Esophagus squamous epithelium (tissue), 4 donors: ENCODE measurements around the gene DYRK1A.

Experiments used
- POLR2A ChIP-seq, 4 donors: fragments of 450-650 bp; IDR thresholded peaks; one replicate each; pipeline ENCODE4 v1.6.1; 2017; ENCODE audit warnings: antibody characterized with exemption in 4 of 4, mild to moderate bottlenecking in 4 of 4, moderate library complexity in 3 of 4
- TF ChIP-seq, protein P1 (sequence below), 6 experiments: fragments of 450-650 bp in 4 of 6; fragments of 200-600 bp in 2 of 6; sonication (generic) in 2 of 6; IDR thresholded peaks; one replicate each; pipeline ENCODE4 v1.5.1; 2016 to 2019; ENCODE audit warnings: antibody characterized with exemption in 6 of 6, mild to moderate bottlenecking in 4 of 6, moderate library complexity in 4 of 6

DNA sequence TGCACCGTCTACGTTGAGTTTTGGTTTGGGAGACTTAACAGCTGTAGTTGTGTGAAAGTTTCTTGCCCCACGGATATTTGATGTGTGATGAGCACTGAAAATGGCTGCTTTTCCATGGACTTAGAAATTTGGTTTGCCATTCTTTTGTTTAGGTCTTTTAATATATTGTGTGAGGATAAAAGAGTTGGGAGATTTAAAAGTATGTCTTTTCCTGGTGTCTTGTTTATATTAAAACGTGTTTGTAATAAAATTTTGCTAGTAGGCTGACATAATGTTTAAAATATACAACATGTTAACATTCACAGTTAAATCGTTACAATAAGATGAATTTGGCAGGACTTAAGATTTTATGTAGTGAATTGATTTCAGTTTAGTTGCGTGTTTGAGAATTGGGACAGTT, 106.9 kb downstream of the DYRK1A start:
- TF ChIP-seq POLR2A (IDR thresholded peaks at IDR 0.05), result no peak
- TF ChIP-seq, protein P1, sequence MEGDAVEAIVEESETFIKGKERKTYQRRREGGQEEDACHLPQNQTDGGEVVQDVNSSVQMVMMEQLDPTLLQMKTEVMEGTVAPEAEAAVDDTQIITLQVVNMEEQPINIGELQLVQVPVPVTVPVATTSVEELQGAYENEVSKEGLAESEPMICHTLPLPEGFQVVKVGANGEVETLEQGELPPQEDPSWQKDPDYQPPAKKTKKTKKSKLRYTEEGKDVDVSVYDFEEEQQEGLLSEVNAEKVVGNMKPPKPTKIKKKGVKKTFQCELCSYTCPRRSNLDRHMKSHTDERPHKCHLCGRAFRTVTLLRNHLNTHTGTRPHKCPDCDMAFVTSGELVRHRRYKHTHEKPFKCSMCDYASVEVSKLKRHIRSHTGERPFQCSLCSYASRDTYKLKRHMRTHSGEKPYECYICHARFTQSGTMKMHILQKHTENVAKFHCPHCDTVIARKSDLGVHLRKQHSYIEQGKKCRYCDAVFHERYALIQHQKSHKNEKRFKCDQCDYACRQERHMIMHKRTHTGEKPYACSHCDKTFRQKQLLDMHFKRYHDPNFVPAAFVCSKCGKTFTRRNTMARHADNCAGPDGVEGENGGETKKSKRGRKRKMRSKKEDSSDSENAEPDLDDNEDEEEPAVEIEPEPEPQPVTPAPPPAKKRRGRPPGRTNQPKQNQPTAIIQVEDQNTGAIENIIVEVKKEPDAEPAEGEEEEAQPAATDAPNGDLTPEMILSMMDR (IDR thresholded peaks at IDR 0.05), result no peak
